Osteocyte (in vitro differentiated cells): ENCODE measurements around the gene ABI3. TPM values are rescaled to one million over a fixed set of nuclear protein-coding genes. Genes with fewer than 3 reads are reported as not detected.

Experiments
- DNase-seq: peaks from one replicate; pipeline ENCODE4 v3.0.0; 2021; ENCODE audit warnings: mixed read lengths; ENCODE audit not compliant: unreplicated experiment; ENCODE audit errors: extremely low spot score
- H3K27ac Mint-ChIP-seq: one replicate; pipeline ENCODE4 v1.8.0; 2021; ENCODE audit warnings: mild to moderate bottlenecking, mixed read lengths; ENCODE audit not compliant: unreplicated experiment
- H3K27me3 Mint-ChIP-seq: one replicate; pipeline ENCODE4 v1.8.0; 2021; ENCODE audit warnings: mixed read lengths; ENCODE audit not compliant: unreplicated experiment
- H3K36me3 Mint-ChIP-seq: one replicate; pipeline ENCODE4 v1.8.0; 2021; ENCODE audit warnings: mixed read lengths; ENCODE audit not compliant: unreplicated experiment
- H3K4me1 Mint-ChIP-seq: one replicate; pipeline ENCODE4 v1.8.0; 2021; ENCODE audit warnings: mixed read lengths; ENCODE audit not compliant: unreplicated experiment
- H3K4me3 Mint-ChIP-seq: one replicate; pipeline ENCODE4 v1.8.0; 2021; ENCODE audit warnings: mild to moderate bottlenecking, moderate library complexity, mixed read lengths; ENCODE audit not compliant: unreplicated experiment
- H3K9me3 Mint-ChIP-seq: one replicate; pipeline ENCODE4 v1.8.0; 2021; ENCODE audit warnings: mixed read lengths; ENCODE audit not compliant: unreplicated experiment
- total RNA-seq: library from RNA; stranded (reverse); gene quantifications from 2 replicates; pipeline ENCODE4 v1.2.1, GENCODE V29; 2021
- TF ChIP-seq, protein P1 (sequence below): fragments of 200-600 bp; sonication (generic); IDR thresholded peaks from 2 replicates; pipeline ENCODE4 v1.5.0; 2021; ENCODE audit warnings: antibody characterized with exemption, mild to moderate bottlenecking, moderate library complexity

ABI3 gene
- total RNA-seq, 1 donor from 2014 or later, result 0.19 TPM

DNA sequence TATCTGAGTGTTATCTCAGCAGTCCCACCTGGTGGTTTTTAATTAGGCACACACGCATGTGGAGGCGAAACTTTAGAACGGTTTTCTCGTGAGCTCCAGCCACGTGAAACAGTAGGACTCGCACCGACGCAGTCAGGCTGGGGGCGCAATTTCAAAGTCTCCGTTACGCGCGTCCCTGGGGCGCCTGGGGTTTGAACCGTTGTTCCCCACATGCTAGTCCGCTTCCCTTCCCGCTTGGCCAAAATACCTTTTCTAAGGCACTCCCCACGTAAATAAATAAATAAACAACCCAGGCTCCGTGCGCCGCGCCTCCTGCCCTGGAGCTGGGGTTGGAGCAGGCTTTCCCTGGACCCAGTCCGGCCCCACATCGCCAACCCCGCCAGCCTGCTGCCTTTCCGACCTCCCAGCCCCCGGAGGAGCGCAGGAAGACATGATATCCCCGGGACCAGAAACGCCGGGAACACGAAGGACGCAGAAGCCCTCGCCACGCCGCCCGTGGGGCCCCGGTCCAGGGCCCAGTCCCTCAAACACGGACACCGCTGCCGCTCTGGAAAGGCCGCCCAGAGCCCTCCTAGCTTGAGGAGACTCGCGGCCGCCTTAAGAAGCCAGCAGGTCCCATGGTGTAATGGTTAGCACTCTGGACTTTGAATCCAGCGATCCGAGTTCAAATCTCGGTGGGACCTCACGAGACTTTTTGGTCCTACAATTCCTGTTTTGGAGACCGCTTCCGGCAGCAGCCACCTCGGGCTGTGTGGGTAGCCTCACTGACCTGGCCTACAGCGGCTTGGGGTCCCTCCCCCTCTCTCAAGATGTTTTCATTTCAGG lies 18.4 kb upstream of the ABI3 start:
- Mint-ChIP-seq H3K9me3 (no peaks in the 10 kb centered on the region), H3K4me1 (peaks cover 7% of the 10 kb centered on the region), H3K4me3 (peak overlapping the region; percentile 93), H3K36me3 (no peaks in the 10 kb centered on the region), H3K27me3 (no peaks in the 10 kb centered on the region), H3K27ac (peak overlapping the region; percentile 99)
- DNase-seq, result peak; percentile 96
- TF ChIP-seq, protein P1, sequence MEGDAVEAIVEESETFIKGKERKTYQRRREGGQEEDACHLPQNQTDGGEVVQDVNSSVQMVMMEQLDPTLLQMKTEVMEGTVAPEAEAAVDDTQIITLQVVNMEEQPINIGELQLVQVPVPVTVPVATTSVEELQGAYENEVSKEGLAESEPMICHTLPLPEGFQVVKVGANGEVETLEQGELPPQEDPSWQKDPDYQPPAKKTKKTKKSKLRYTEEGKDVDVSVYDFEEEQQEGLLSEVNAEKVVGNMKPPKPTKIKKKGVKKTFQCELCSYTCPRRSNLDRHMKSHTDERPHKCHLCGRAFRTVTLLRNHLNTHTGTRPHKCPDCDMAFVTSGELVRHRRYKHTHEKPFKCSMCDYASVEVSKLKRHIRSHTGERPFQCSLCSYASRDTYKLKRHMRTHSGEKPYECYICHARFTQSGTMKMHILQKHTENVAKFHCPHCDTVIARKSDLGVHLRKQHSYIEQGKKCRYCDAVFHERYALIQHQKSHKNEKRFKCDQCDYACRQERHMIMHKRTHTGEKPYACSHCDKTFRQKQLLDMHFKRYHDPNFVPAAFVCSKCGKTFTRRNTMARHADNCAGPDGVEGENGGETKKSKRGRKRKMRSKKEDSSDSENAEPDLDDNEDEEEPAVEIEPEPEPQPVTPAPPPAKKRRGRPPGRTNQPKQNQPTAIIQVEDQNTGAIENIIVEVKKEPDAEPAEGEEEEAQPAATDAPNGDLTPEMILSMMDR, result peak; percentile 42

DNA sequence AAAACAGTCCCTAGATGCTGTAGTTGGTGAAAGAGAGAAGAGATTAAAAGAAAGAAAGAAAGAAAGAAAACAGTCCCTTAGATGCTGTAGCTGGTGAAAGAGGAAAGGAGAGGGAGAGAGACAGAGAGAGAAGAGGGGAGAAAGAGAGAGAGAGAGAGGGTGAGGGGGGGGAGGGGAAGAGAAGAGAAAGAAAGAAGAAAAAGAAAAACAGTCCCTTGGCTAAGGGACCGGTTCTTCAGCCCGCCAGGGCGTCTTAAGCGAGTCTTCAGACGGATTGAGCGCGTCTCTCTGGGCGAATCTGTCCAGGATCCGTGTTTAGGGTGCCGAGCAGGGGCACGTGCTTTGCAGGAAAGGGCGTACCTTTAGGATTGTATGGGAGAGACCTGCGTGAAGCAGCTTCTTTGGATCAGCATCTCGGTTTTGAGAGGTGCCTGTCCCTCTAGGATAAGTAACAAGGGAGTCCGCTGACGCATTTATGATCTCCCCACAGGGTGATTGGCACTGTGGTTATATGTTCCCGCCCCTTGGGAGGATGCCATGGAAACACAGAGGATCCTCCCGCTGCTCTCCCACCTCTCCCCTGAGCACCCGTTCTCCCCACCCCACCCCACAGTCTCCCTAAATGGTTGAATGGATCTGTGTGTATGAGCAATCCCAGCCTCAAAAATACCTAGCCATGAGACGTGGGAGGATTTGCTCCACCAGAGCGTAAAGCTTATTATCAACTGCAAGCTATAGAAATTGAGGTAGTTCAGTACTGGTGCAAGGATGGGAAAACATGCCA lies 16.8 kb upstream of the ABI3 start:
- no peak for DNase-seq
- H3K36me3 Mint-ChIP-seq, result no peaks in the 10 kb centered on the region
- H3K4me3 Mint-ChIP-seq, result peak overlapping the region; percentile 93
- H3K4me1 Mint-ChIP-seq, result peaks cover 7% of the 10 kb centered on the region
- no peaks in the 10 kb centered on the region for H3K9me3 Mint-ChIP-seq
- H3K27ac Mint-ChIP-seq, result peak overlapping the region; percentile 99
- TF ChIP-seq, protein P1, result no peak
- H3K27me3 Mint-ChIP-seq, result no peaks in the 10 kb centered on the region

DNA sequence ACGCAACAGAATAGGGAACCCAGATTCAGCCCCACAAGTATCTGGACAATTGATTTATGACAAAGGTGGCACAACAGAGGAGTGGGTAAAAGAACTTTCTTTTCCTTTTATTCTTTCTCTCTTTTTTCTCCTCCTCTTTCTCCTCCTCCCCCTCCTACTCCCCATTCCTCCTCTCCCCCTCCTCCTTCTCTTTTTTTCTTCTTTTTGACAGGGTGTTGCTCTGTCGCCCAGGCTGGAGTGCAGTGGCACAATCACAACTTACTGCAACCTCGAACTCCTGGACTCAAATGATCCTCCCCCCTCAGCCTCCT lies 16.3 kb upstream of the ABI3 start:
- no peaks in the 10 kb centered on the region for H3K9me3 Mint-ChIP-seq
- no peaks in the 10 kb centered on the region for H3K36me3 Mint-ChIP-seq
- TF ChIP-seq, protein P1, result no peak
- DNase-seq, result no peak
- peaks cover 7% of the 10 kb centered on the region for H3K4me1 Mint-ChIP-seq
- peak overlapping the region; percentile 93 for H3K4me3 Mint-ChIP-seq
- H3K27me3 Mint-ChIP-seq, result no peaks in the 10 kb centered on the region
- H3K27ac Mint-ChIP-seq, result peak overlapping the region; percentile 99

DNA sequence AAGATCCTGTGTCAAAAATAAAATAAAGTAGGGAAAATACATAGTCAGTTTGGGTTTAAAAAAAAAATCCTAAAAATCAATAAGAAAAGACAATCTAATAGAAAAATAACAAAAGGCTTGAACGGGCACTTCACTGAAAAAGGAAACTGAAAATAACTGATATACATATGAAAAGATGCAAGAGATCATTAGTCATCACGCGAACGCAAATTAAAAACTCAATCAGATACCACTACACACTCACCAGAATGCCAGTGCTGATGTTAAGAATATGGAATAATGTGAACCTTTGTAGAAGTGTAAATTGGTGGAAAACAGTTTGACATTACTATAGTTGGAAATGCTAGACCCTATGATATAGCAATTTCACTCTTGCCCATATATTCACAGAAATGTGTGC lies 14.8 kb upstream of the ABI3 start:
- Mint-ChIP-seq H3K27me3 (no peaks in the 10 kb centered on the region), H3K27ac (no peak overlapping the region), H3K36me3 (no peaks in the 10 kb centered on the region), H3K4me1 (peaks cover 7% of the 10 kb centered on the region), H3K9me3 (no peaks in the 10 kb centered on the region), H3K4me3 (no peak overlapping the region)
- TF ChIP-seq, protein P1, result no peak
- DNase-seq, result no peak

DNA sequence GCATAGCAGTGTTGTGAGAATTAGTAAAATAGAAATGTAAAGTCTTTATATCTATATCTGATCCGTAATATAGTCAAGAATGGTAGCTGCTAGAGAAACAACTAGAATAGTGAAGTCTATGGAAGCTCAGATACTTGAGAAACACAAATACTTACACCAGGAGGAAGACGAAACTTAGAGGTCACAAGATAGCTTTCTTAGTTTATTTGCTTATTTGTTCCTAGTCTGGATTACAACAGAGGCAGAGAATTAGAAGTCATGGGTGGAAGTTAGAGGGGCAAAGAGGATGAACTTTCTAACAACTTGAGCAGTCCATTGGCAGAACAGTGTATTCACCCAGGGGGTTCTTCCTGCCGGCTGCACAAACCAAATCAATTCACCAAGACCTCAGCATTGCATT lies 14.0 kb upstream of the ABI3 start:
- Mint-ChIP-seq H3K27me3 (no peaks in the 10 kb centered on the region), H3K4me1 (peaks cover 5% of the 10 kb centered on the region), H3K27ac (no peak overlapping the region), H3K9me3 (no peaks in the 10 kb centered on the region), H3K4me3 (no peak overlapping the region), H3K36me3 (no peaks in the 10 kb centered on the region)
- no peak for DNase-seq
- TF ChIP-seq, protein P1, result no peak
